NCI-H1417 (cell line): Measurements from ENCODE around the gene PRDM12.

ENCODE experiments used
- DNase-seq, 3 experiments: peaks; one replicate each; lab custom pipeline; 2025; lab: John Stamatoyannopoulos, UW

Gene PRDM12

DNA sequence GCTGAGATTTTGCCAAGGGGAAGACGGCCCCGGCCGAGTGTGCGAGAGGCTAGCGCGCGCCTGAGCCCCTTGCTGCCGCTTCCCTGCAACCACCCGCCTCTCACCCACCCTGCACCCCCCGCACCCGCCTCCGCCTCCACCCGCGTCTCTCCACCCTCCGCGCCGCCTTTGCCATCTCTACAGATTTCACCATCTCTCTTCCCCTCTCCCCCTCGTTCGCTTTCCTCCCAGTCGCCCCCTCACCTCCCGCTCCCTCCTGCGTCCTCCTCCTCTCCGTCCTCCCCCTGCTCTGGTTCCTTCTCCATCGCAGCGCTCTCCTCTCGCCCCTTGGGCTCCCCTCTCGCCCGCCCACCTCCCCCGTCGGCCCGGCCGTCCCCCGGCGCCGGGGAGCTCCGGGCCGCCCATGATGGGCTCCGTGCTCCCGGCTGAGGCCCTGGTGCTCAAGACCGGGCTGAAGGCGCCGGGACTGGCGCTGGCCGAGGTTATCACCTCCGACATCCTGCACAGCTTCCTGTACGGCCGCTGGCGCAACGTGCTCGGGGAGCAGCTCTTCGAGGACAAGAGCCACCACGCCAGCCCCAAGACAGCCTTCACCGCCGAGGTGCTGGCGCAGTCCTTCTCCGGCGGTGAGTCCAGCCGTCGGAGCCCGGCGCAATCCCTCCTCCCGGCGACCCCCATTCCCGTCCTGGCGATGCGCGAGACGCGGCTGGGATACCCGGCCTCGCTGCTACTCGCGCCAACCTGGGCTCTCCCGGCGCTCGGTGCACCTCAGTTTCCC, at the start of gene PRDM12:
TSS of gene PRDM12 (plus strand) at position 344 of the 778 bp plus-strand sequence. CDS start at position 404, 60 bp downstream.
- peak in 2 of 3 experiments; percentile 57 to 58 for DNase-seq

- DNase-seq: no peak
Measured at GRCh38 chr9:130616451-130616850, 47.9 kb upstream of the PRDM12 start.

DNA sequence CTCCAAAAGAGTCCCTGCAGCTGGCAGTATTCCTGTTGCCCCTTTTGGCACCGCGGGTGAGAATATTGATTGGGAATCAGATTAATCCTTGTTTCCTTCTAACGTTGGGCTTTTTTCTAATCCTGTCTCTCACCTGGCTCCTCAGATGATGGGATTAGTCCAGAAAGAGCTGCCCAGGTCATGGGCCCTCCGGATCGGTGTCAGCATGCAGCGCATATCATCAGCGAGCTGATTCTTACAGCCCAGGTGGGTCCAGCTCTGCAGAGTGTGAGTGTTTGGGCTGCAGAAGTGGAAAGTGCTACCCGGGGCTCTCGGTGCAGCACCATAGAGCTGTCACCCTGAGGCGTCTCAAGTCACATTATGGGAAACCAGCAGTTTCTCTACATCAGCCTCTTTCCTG, 40.9 kb upstream of the PRDM12 start:
- no peak for DNase-seq

GRCh38 chr9:130624154-130624553, 40.2 kb upstream of the PRDM12 start:
- peak in 1 of 3 experiments; percentile 19 for DNase-seq

- peak in 1 of 3 experiments; percentile 27 for DNase-seq
Measured at GRCh38 chr9:130626249-130626996, 38.0 kb upstream of the PRDM12 start.

GRCh38 chr9:130627051-130627450, 37.3 kb upstream of the PRDM12 start:
- no peak for DNase-seq

DNA sequence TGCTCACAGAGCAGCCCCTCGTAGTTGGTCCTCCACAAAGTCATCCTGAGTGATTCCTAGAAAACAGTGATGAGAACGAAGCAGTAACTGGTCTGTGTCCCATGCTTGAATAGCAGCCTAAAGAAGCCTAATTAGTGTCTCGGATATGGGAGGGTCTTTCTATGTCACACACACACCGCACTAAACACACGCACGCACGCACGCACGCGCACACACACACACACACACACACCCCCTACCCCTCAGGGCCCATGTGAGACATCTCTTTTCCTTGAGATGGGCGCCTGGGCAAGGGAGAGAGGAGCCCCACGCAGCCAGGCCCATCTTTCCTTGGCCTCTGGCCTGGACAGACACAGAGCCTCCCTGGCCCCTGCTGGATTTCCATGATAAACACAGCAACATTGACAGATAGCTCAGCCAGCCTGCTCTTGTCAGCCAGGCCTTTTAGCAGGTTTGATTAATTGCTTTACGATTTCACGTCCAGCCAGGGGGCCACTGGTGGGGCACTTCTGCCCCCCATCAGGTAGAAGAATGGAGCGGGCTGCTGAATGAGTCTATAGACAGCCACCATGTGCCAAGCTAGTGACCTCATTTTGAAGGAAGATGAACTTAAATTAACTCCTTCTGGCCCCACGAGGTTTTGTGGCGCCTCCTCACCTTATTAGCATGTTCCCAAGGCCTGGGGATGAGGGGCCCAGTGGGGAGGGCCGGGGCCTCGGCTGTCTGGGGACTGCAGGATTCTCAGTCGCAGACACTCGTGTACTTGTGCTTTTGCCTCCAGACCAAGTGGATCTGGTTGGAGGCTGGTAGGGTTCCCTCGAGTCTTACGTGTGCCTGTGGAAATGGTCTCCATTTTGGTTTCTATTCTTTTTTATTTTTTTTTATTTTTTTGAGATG, 36.2 kb upstream of the PRDM12 start:
- DNase-seq: no peak

DNA sequence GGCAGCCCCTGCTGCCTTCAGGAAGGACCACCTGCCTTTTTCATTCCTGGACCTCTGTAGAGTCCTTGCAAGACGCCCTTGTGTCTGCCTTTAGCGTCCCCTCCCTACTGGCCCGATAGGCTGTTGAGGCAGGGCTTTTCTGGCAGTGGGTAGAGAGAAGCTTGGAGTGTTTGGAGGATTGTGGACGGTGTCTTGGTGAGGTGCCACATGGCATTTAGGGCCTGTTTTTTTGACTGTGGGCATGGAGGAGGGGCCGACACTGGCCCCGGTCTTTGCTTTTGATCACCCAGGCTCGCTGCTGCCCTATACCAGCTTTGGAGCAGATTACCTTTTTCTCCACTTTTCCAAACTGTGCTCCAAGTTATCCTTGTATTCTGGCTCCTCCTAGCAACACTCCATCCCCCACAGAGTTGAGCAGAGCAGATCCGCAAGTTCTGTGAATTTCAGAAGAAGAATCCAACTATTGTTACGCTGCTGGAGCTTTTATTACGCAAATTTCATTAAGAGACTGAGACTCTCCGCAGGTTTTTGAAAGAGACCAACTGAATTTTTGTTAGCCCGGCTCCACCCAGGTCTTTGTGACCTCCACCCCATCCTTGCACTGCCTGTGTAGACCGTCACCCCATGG, 34.8 kb upstream of the PRDM12 start:
- no peak for DNase-seq

GRCh38 chr9:130630071-130630450, 34.3 kb upstream of the PRDM12 start:
- no peak for DNase-seq

GRCh38 chr9:130630506-130631330, 33.7 kb upstream of the PRDM12 start:
- no peak for DNase-seq

DNA sequence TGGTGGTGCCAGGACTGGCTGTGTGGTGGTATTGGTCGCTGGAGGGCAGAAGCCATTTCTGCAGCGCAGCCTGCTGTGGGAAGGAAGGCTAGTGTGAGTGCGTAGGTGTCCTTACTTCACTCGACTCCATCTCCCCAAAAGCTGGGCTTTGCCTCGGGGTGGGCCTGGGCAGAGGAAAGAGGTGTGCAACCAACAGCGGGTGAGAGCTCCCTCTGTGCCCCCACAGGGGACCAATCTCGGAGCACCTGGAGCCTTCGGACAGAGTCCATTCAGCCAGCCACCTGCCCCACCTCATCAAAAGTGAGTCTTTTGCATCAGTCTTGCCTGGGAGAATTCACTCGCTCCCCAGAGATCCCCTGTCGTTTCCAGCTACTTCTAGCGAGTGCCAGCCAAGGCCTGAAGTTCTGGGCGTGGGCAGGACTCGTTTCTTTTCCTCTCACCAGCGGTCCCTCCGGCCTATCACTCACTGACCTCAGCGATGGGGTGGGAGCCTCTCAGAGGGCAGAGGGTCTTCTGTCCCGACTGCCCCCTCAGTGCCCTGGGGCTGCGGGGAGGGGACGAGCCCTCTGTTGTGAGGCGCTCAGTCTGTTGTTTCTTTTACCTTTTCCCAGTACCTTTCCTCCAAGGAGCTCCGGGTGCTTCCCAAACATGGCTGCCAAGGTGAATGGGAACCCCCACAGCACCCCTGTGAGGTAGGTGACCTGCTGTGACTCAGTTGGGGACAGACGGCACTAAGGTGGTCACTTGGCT, 32.9 kb upstream of the PRDM12 start:
- DNase-seq: no peak

DNA sequence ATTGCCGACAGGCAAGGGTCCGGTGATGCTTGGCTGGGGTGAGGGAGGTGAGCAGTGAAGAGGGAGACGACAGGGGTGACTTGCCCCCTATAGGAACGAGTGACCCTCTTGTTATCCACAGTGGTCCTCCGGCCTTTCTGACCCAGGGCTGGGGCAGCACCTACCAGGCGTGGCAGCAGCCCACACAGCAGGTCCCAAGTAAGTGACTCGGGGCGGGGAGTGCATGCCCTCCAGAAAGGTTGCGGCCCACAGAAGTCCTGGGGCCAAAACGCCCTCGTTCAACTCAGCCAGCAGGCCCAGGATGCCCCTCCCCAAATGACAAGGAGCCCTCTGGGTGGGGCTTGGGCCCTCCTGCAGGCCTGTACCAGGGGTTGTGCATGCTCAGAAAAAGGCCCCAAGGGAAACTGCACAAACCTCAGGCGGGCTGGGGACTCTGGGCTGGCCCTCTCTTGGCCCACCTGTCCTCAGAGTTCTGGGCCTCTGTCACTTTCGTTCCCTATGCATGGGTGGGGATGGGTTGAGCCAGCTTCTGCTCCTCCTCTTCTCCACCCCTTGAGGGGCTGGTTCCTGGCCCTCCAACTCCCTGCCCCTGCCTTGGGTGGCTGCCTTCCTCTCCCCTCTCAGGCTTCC, 32.2 kb upstream of the PRDM12 start:
- DNase-seq: no peak

DNA sequence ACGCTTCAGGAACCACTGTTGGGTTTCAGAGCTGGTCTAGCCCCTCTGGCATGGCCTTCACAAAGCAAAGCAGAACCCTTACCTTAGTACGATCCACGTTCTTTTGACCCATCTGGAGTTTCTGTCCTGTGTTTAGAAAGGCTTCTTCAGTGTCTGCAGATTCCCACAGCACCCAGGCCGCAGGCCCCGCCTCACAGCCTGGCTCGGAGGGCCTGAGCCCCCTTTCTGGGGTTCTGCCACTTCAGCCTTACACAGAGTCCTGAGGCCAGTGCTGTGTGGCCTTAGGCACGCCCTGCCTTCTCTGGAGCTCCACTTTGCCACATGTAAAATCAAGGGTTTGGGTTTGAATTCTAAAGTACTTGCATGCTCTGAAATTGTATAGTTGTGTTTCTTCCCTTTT, 31.6 kb upstream of the PRDM12 start:
- DNase-seq: no peak

GRCh38 chr9:130633336-130634190, 30.8 kb upstream of the PRDM12 start:
- no peak for DNase-seq

GRCh38 chr9:130634191-130634768, 30.1 kb upstream of the PRDM12 start:
- peak in 1 of 3 experiments; percentile 47 for DNase-seq

- peak in 1 of 3 experiments; percentile 18 for DNase-seq
Measured at GRCh38 chr9:130634801-130635200, 29.6 kb upstream of the PRDM12 start.

GRCh38 chr9:130635306-130635705, 29.1 kb upstream of the PRDM12 start:
- no peak for DNase-seq
